ENCODE measurements around the gene TM6SF1.

The TM6SF1 gene

GRCh38 chr15:83174891-83175290 is 67.4 kb downstream of the TM6SF1 start:
- no peak for DNase-seq (ENCODE audit: low read depth)

GRCh38 chr15:83178390-83178789 is 70.9 kb downstream of the TM6SF1 start:
- no peak for DNase-seq (ENCODE audit: low read depth)

GRCh38 chr15:83178869-83179325 is 71.5 kb downstream of the TM6SF1 start:
- DNase-seq (ENCODE audit: low read depth), result no peak

- DNase-seq (ENCODE audit: low read depth), result no peak
These were observed 78.1 kb downstream of the TM6SF1 start for GRCh38 chr15:83185561-83185960.

Data from GM04504 (cell line).